Measurements from ENCODE around the gene PSD4. TPM values are rescaled to one million over a fixed set of nuclear protein-coding genes. Genes with fewer than 3 reads are reported as not detected.

PSD4 gene
- total and polyA plus RNA-seq, 4 donors, result 20.9 to 48.1 (median 29.0) TPM

DNA sequence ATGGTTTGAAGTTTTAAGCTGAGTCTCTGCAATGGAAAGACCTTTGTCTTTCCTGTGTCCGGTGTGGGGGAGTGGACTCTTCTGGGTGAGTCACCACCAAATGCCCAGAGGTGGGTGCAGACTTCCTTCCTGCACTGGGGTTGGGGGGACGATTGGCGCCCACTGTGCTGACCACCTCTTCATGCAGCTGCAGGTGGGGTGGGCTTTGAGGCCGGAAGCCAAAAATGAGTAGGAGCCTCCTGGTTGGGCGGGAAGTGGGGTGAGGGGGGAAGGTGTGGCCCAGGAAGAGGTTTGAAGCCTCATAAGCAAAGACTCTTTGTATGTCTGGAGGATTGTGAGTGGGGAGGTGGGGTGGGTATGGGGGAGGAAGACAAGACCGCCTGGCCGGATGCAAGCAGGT lies 77.3 kb downstream of the PSD4 start:
- TF ChIP-seq, protein P1, sequence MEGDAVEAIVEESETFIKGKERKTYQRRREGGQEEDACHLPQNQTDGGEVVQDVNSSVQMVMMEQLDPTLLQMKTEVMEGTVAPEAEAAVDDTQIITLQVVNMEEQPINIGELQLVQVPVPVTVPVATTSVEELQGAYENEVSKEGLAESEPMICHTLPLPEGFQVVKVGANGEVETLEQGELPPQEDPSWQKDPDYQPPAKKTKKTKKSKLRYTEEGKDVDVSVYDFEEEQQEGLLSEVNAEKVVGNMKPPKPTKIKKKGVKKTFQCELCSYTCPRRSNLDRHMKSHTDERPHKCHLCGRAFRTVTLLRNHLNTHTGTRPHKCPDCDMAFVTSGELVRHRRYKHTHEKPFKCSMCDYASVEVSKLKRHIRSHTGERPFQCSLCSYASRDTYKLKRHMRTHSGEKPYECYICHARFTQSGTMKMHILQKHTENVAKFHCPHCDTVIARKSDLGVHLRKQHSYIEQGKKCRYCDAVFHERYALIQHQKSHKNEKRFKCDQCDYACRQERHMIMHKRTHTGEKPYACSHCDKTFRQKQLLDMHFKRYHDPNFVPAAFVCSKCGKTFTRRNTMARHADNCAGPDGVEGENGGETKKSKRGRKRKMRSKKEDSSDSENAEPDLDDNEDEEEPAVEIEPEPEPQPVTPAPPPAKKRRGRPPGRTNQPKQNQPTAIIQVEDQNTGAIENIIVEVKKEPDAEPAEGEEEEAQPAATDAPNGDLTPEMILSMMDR (IDR thresholded peaks at IDR 0.05; ENCODE audit: control extremely low read depth, extremely low read depth), result no peak
- Histone ChIP-seq H3K36me3 (ENCODE audit: control insufficient read depth in 4 of 4, insufficient read depth in 4 of 4, low read length in 4 of 4) (peaks cover 0 to 4% (median 0%) of the 10 kb centered on the region in 4 donors), H3K4me1 (ENCODE audit: control insufficient read depth in 5 of 5, insufficient read depth in 5 of 5, low read length in 5 of 5) (peaks cover 0 to 3% (median 0%) of the 10 kb centered on the region in 5 donors), H3K27me3 (ENCODE audit: control insufficient read depth in 3 of 3, insufficient read depth in 3 of 3, low read length in 2 of 3) (peaks cover 0 to 3% (median 0%) of the 10 kb centered on the region in 3 donors), H3K9ac (ENCODE audit: insufficient read depth in 1 of 2, low read length in 2 of 2) (no peak overlapping the region), H3K27ac (ENCODE audit: low read depth in 1 of 2, low read length in 1 of 2) (no peak overlapping the region), H3K9me3 (ENCODE audit: control insufficient read depth in 4 of 4, insufficient read depth in 3 of 4, low read length in 3 of 4) (no peaks in the 10 kb centered on the region), H3K4me3 (no peak overlapping the region)
- WGBS, 2 donors, result 29 to 57% methylated on average over 7 of the region's 7 CpGs
- no peak for ATAC-seq (ENCODE audit: insufficient read depth, low FRiP score)
- no peak for DNase-seq

DNA sequence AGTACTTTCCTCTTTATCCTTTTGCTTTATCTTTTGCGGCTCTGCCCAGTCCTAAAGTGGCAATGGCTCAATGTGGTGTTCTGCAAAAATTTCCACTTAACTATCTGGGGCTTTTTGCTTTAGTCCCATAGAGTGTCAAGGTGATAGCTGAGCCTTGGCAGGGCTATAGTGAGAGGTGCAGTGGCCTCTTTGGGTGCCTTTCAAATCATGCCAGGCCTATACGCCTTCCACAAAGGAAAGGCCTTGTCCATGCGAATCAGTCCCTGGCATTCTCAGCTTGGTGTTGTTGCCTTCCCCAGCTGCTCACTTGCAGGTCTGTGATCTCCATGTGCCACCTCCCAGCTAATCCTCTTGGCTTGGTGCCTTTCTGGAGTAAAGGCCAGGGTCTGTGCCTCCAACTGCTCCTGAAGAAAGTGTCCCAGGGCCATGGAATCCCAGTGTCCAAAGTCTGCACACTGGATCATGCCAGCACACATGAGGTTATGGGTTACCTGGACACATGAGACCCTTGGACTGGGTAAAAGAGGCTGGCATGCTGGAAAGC lies 78.3 kb downstream of the PSD4 start:
- Histone ChIP-seq H3K4me1 (ENCODE audit: control insufficient read depth in 5 of 5, insufficient read depth in 5 of 5, low read length in 5 of 5) (peaks cover 0 to 3% (median 0%) of the 10 kb centered on the region in 5 donors), H3K27ac (ENCODE audit: low read depth in 1 of 2, low read length in 1 of 2) (no peak overlapping the region), H3K9ac (ENCODE audit: insufficient read depth in 1 of 2, low read length in 2 of 2) (no peak overlapping the region), H3K9me3 (ENCODE audit: control insufficient read depth in 4 of 4, insufficient read depth in 3 of 4, low read length in 3 of 4) (no peaks in the 10 kb centered on the region), H3K4me3 (peak overlapping the region; percentile 28), H3K27me3 (ENCODE audit: control insufficient read depth in 3 of 3, insufficient read depth in 3 of 3, low read length in 2 of 3) (peaks cover 0 to 3% (median 0%) of the 10 kb centered on the region in 3 donors), H3K36me3 (ENCODE audit: control insufficient read depth in 4 of 4, insufficient read depth in 4 of 4, low read length in 4 of 4) (peaks cover 0 to 2% (median 0%) of the 10 kb centered on the region in 4 donors)
- ATAC-seq (ENCODE audit: insufficient read depth, low FRiP score) (no peak), DNase-seq (no peak)
- TF ChIP-seq, protein P1 (IDR thresholded peaks at IDR 0.05; ENCODE audit: control extremely low read depth, extremely low read depth), result no peak
- 96 to 100% methylated on average over 3 of the region's 3 CpGs for WGBS, 2 donors

DNA sequence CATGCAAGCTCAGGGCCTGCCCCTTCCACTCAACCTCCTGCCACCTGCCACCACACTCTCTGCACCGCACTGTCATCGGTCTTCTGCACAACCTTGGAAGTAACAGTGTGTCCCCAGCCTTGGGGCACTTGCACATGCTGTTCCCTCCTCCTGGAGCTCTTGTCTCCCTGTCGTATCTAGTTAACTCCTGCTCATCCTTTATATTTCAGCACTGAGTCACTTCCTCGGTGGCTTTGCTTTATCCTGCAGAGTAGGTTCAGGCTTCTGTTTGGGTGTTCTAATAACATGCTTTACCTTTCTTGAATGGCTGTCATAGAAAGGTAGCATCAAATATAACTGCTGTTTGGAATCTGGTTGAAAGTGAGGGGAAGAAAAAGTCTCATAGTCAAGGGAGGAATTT lies 79.7 kb downstream of the PSD4 start:
- ATAC-seq (ENCODE audit: insufficient read depth, low FRiP score) (no peak), DNase-seq (no peak)
- TF ChIP-seq, protein P1 (IDR thresholded peaks at IDR 0.05; ENCODE audit: control extremely low read depth, extremely low read depth), result no peak
- H3K27me3 ChIP-seq (ENCODE audit: control insufficient read depth in 3 of 3, insufficient read depth in 3 of 3, low read length in 2 of 3), result peaks cover 0 to 3% (median 0%) of the 10 kb centered on the region in 3 donors
- no peak overlapping the region for H3K9ac ChIP-seq (ENCODE audit: insufficient read depth in 1 of 2, low read length in 2 of 2)
- H3K4me3 ChIP-seq, result no peak overlapping the region
- peaks cover 0 to 2% (median 0%) of the 10 kb centered on the region in 4 donors for H3K36me3 ChIP-seq (ENCODE audit: control insufficient read depth in 4 of 4, insufficient read depth in 4 of 4, low read length in 4 of 4)
- no peaks in the 10 kb centered on the region for H3K9me3 ChIP-seq (ENCODE audit: control insufficient read depth in 4 of 4, insufficient read depth in 3 of 4, low read length in 3 of 4)
- H3K4me1 ChIP-seq (ENCODE audit: control insufficient read depth in 5 of 5, insufficient read depth in 5 of 5, low read length in 5 of 5), result peaks cover 0 to 6% (median 0%) of the 10 kb centered on the region in 5 donors
- WGBS, 2 donors, result 93 to 95% methylated on average over 4 of the region's 4 CpGs
- no peak overlapping the region for H3K27ac ChIP-seq (ENCODE audit: low read depth in 1 of 2, low read length in 1 of 2)

Measured in lung (tissue), 12 donors.